A549 treated with AZD2906 at 1 μM for 4 hours (cell line): ENCODE measurements around the gene RHCG. TPM values are rescaled to one million over a fixed set of nuclear protein-coding genes. Genes with fewer than 3 reads are reported as not detected.

Experiments
- total RNA-seq: library from RNA; stranded (reverse); fragments of 200-300 nt; extraction: Qiagen RNA extraction; gene quantifications from 5 replicates; pipeline ENCODE4 v1.2.3, GENCODE V29; 2022

Gene RHCG
- 37.6 to 51.2 TPM (median 44.0 TPM) in 5 replicates for total RNA-seq

GRCh38 chr15:89496155-89497098, at the start of gene RHCG:
Gene RHCG, minus strand, starts transcription at chr15:89496583. Its CDS starts 39 bp downstream, at chr15:89496544.

Other genes starting within 250 kb of the RHCG start
- gene POLG, start 161.8 kb downstream of the RHCG start, total RNA-seq = 45.5 to 60.1 TPM (median 55.6 TPM) in 5 replicates
- gene TICRR, start 78.9 kb upstream of the RHCG start, total RNA-seq = 10.5 to 12.4 TPM (median 11.6 TPM) in 5 replicates
- gene KIF7, start 158.9 kb upstream of the RHCG start, total RNA-seq = 3.4 to 5.1 TPM (median 4.1 TPM) in 5 replicates
- gene PLIN1, start 182.8 kb upstream of the RHCG start, total RNA-seq = 0.06 to 0.11 TPM (median 0.09 TPM) in 5 replicates
- gene PEX11A, start 194.2 kb upstream of the RHCG start, total RNA-seq = 7.2 to 9.8 TPM (median 9.5 TPM) in 5 replicates
- gene WDR93, start 194.2 kb upstream of the RHCG start, total RNA-seq = 0.13 to 0.25 TPM (median 0.21 TPM) in 5 replicates